HCT116 (cell line): ENCODE measurements around the gene LRRC7. TPM values are rescaled to one million over a fixed set of nuclear protein-coding genes. Genes with fewer than 3 reads are reported as not detected.

Source experiments
- ATAC-seq: fragments of 200-7000 bp; cut with Tn5 transposase; 2 replicates; pipeline ENCODE4 v1.9.1; 2020; ENCODE audit warnings: mild to moderate bottlenecking, moderate library complexity
- BruUV-seq: library from RNA; stranded (reverse); fragments of 400-500 nt; replicated peaks from 2 replicates; lab custom pipeline; 2021; lab: Mats Ljungman, UMichigan
- CTCF ChIA-PET: fragments of 300-600 bp; sonication (Branson Sonifier 250); formaldehyde crosslinking; loops from one replicate; lab custom pipeline; 2021; ENCODE audit warnings: antibody characterized with exemption; lab: Charles Lee
- POLR2A ChIA-PET: fragments of 300-600, 350-600 bp; sonication (Branson Sonifier 250); formaldehyde crosslinking; loops from one replicate; lab custom pipeline; 2021; ENCODE audit warnings: antibody characterized with exemption; lab: Charles Lee
- RAD21 ChIA-PET, 2 experiments: fragments of 300-600 bp; sonication (Branson Sonifier 250); formaldehyde crosslinking; loops; one replicate each; lab custom pipeline; 2023; ENCODE audit warnings: low total read pairs in 2 of 2; ENCODE audit not compliant: uncharacterized antibody in 2 of 2, unreplicated experiment in 2 of 2, low non-redundant PET in 1 of 2; lab: Charles Lee
- DNase-seq: peaks from one replicate; pipeline ENCODE4 v3.0.0-alpha.2; 2010; ENCODE audit warnings: low read depth, low spot score
- H2AFZ ChIP-seq: fragments of 200-600 bp; shearing (Covaris generic), sonication (generic); 2 replicates; pipeline ENCODE4 v1.6.1; 2017; ENCODE audit warnings: low read depth, mixed run types, mixed read lengths, antibody characterized with exemption, low read length; ENCODE audit not compliant: poor library complexity, severe bottlenecking
- H3K27ac ChIP-seq: 2 replicates; pipeline ENCODE4 v1.5.1; 2012; ENCODE audit warnings: low read depth, low read length
- H3K27me3 ChIP-seq: fragments of 200-600 bp; sonication (generic); 2 replicates; pipeline ENCODE4 v1.6.1; 2016; ENCODE audit warnings: mixed run types, low read length, mixed read lengths; ENCODE audit not compliant: insufficient read depth
- H3K36me3 ChIP-seq, 2 experiments: fragments of 200-500 bp in 1 of 2; fragments of 200-600 bp in 1 of 2; sonication (Bioruptor generic) in 1 of 2; sonication (generic) in 1 of 2; 2 replicates each; pipeline versions ENCODE4 v1.5.1 to v1.6.1; 2014 to 2016; ENCODE audit warnings: low read length in 2 of 2, inconsistent platforms in 1 of 2, mixed read lengths in 1 of 2, mixed run types in 1 of 2; ENCODE audit not compliant: insufficient read depth in 2 of 2, control insufficient read depth in 1 of 2
- H3K4me1 ChIP-seq, 2 experiments: fragments of 200-600 bp in 1 of 2; sonication (generic) in 1 of 2; 2 replicates each; pipeline versions ENCODE4 v1.5.1 to v1.6.1; 2012 to 2017; ENCODE audit warnings: low read length in 2 of 2, inconsistent platforms in 1 of 2, mild to moderate bottlenecking in 1 of 2, mixed read lengths in 1 of 2, mixed run types in 1 of 2, moderate library complexity in 1 of 2; ENCODE audit not compliant: insufficient read depth in 2 of 2, control insufficient read depth in 1 of 2
- H3K4me2 ChIP-seq: fragments of 200-600 bp; sonication (generic); 2 replicates; pipeline ENCODE4 v1.6.1; 2017; ENCODE audit warnings: mixed run types, low read length, mixed read lengths
- H3K4me3 ChIP-seq, 2 experiments: fragments of 200-600 bp in 1 of 2; sonication (generic) in 1 of 2; replicated peaks in 1 of 2; 2 replicates each; pipeline ENCODE4 v1.5.1; 2011 to 2016; ENCODE audit warnings: low read length in 2 of 2, control low read depth in 1 of 2, low read depth in 1 of 2, mild to moderate bottlenecking in 1 of 2, mixed read lengths in 1 of 2, mixed run types in 1 of 2
- H3K79me2 ChIP-seq: fragments of 200-600 bp; sonication (generic); 2 replicates; pipeline ENCODE4 v1.6.1; 2017; ENCODE audit warnings: mild to moderate bottlenecking, mixed run types, low read length, moderate library complexity, mixed read lengths; ENCODE audit not compliant: insufficient read depth
- H3K9ac ChIP-seq: fragments of 200-600 bp; sonication (generic); 2 replicates; pipeline ENCODE4 v1.6.1; 2016; ENCODE audit warnings: low read length, mixed read lengths
- H3K9me2 ChIP-seq: fragments of 200-600 bp; sonication (generic), shearing (Covaris generic); 2 replicates; pipeline ENCODE4 v1.6.1; 2017; ENCODE audit warnings: mixed run types, mild to moderate bottlenecking, moderate library complexity; ENCODE audit not compliant: insufficient read depth
- H3K9me3 ChIP-seq, 2 experiments: fragments of 200-500 bp in 1 of 2; fragments of 200-600 bp in 1 of 2; sonication (Bioruptor generic) in 1 of 2; sonication (generic) in 1 of 2; 2 replicates each; pipeline ENCODE4 v1.6.1; 2014 to 2017; ENCODE audit warnings: low read length in 2 of 2, mixed read lengths in 2 of 2, inconsistent platforms in 1 of 2, low read depth in 1 of 2, mild to moderate bottlenecking in 1 of 2, mixed run types in 1 of 2, moderate library complexity in 1 of 2; ENCODE audit not compliant: control insufficient read depth in 1 of 2, insufficient read depth in 1 of 2
- H4K20me1 ChIP-seq: fragments of 200-600 bp; sonication (generic), shearing (Covaris generic); 2 replicates; pipeline ENCODE4 v1.6.1; 2017; ENCODE audit warnings: mixed run types, mild to moderate bottlenecking, moderate library complexity; ENCODE audit not compliant: insufficient read depth
- EGR1 ChIP-seq: IDR thresholded peaks from 2 replicates; pipeline ENCODE4 v1.6.1; 2012; ENCODE audit warnings: low read depth
- EZH2 ChIP-seq: fragments of 200-600 bp; sonication (generic); IDR thresholded peaks from 2 replicates; pipeline ENCODE4 v1.6.1; 2017; ENCODE audit warnings: antibody characterized with exemption, mixed run types
- JUND ChIP-seq: IDR thresholded peaks from 2 replicates; pipeline ENCODE4 v1.6.1; 2012
- POLR2AphosphoS5 ChIP-seq: IDR thresholded peaks from 2 replicates; pipeline ENCODE4 v1.6.1; 2011; ENCODE audit warnings: mild to moderate bottlenecking, low read depth, low read length, moderate library complexity
- TCF7L2 ChIP-seq: IDR thresholded peaks from 2 replicates; pipeline ENCODE4 v1.7.0; 2011; ENCODE audit warnings: borderline replicate concordance, inconsistent platforms; ENCODE audit not compliant: insufficient read depth, insufficient read length; ENCODE audit errors: extremely low read depth
- ZFX ChIP-seq: fragments of 450-650 bp; IDR thresholded peaks from 2 replicates; pipeline ENCODE4 v1.6.1; 2017
- intact Hi-C: fragments of 100-400 bp; cut with micrococcal nuclease; formaldehyde crosslinking; loops from 2 replicates; pipeline ENCODE4 v1.10.0; 2022
- total RNA-seq: library from RNA; stranded (reverse); gene quantifications from one replicate; pipeline ENCODE4 v1.2.1, GENCODE V29; 2021; ENCODE audit not compliant: unreplicated experiment
- TF ChIP-seq, protein P1 (sequence below): IDR thresholded peaks from 2 replicates; pipeline ENCODE4 v1.6.1; 2011; ENCODE audit warnings: mild to moderate bottlenecking, low read length, moderate library complexity; ENCODE audit not compliant: insufficient replicate concordance; ENCODE audit errors: extremely low read depth
- TF ChIP-seq, protein P2 (sequence below): IDR thresholded peaks from 2 replicates; pipeline ENCODE4 v1.6.1; 2012; ENCODE audit warnings: low read depth

The LRRC7 gene
- total RNA-seq, 1 experiment from 2014 or later = not detected

DNA sequence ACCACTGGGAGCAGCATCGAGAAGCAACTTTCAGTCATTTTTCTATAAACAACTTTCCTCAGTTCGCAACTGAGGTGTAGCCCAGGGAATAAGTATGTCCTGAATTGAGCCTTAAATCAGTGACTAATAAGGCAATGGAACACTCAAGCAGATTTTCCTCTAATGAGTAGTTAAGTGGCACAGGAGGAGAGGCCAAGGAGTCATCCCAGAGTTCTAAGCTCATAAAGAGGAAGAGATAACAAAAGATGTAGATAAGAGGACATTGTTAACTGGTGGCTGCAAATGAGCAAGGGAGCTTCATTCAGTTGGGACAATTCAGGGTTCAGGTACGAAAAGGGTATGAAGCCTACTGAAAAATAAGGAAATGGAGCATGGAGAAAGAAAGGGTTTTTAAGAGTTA lies 573.2 kb downstream of the LRRC7 start:
- H3K79me2 ChIP-seq = no peaks in the 10 kb centered on the region
- ChIA-PET RAD21 (no interaction called here), CTCF (interaction anchor here (3.2 kb wide), 1 partner anchor 8 kb away, joined by 13 read pairs; no protein-coding TSS in a partner anchor), POLR2A (no interaction called here)
- H3K9me2 ChIP-seq = no peaks in the 10 kb centered on the region
- H3K27ac ChIP-seq = no peak overlapping the region
- H2AFZ ChIP-seq = no peak overlapping the region
- BruUV-seq = no TSS peak
- H3K9me3 ChIP-seq = no peaks in the 10 kb centered on the region
- intact Hi-C loops = no loop called here
- no peaks in the 10 kb centered on the region for H3K36me3 ChIP-seq
- DNase-seq = no peak
- H3K9ac ChIP-seq = no peak overlapping the region
- H3K4me3 ChIP-seq = no peak overlapping the region
- no peaks in the 10 kb centered on the region for H3K27me3 ChIP-seq
- ATAC-seq = no peak
- no peaks in the 10 kb centered on the region for H3K4me1 ChIP-seq
- TF ChIP-seq JUND = no peak
- TF ChIP-seq EZH2 = no peak
- TF ChIP-seq, protein P1, sequence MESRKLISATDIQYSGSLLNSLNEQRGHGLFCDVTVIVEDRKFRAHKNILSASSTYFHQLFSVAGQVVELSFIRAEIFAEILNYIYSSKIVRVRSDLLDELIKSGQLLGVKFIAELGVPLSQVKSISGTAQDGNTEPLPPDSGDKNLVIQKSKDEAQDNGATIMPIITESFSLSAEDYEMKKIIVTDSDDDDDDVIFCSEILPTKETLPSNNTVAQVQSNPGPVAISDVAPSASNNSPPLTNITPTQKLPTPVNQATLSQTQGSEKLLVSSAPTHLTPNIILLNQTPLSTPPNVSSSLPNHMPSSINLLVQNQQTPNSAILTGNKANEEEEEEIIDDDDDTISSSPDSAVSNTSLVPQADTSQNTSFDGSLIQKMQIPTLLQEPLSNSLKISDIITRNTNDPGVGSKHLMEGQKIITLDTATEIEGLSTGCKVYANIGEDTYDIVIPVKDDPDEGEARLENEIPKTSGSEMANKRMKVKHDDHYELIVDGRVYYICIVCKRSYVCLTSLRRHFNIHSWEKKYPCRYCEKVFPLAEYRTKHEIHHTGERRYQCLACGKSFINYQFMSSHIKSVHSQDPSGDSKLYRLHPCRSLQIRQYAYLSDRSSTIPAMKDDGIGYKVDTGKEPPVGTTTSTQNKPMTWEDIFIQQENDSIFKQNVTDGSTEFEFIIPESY = no peak
- TF ChIP-seq, protein P2, sequence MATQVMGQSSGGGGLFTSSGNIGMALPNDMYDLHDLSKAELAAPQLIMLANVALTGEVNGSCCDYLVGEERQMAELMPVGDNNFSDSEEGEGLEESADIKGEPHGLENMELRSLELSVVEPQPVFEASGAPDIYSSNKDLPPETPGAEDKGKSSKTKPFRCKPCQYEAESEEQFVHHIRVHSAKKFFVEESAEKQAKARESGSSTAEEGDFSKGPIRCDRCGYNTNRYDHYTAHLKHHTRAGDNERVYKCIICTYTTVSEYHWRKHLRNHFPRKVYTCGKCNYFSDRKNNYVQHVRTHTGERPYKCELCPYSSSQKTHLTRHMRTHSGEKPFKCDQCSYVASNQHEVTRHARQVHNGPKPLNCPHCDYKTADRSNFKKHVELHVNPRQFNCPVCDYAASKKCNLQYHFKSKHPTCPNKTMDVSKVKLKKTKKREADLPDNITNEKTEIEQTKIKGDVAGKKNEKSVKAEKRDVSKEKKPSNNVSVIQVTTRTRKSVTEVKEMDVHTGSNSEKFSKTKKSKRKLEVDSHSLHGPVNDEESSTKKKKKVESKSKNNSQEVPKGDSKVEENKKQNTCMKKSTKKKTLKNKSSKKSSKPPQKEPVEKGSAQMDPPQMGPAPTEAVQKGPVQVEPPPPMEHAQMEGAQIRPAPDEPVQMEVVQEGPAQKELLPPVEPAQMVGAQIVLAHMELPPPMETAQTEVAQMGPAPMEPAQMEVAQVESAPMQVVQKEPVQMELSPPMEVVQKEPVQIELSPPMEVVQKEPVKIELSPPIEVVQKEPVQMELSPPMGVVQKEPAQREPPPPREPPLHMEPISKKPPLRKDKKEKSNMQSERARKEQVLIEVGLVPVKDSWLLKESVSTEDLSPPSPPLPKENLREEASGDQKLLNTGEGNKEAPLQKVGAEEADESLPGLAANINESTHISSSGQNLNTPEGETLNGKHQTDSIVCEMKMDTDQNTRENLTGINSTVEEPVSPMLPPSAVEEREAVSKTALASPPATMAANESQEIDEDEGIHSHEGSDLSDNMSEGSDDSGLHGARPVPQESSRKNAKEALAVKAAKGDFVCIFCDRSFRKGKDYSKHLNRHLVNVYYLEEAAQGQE = no peak
- no peak for TF ChIP-seq POLR2AphosphoS5
- TF ChIP-seq ZFX = no peak
- no peak for TF ChIP-seq TCF7L2
- TF ChIP-seq EGR1 = no peak
- no peak overlapping the region for H3K4me2 ChIP-seq
- H4K20me1 ChIP-seq = no peaks in the 10 kb centered on the region
